ENCODE data around the gene TRIM3.

- TF ChIP-seq BHLHE40 (IDR thresholded peaks at IDR 0.05; ENCODE audit: borderline replicate concordance) (no peak), FOXM1 (IDR thresholded peaks at IDR 0.05; ENCODE audit: borderline replicate concordance) (no peak), ARNT (IDR thresholded peaks at IDR 0.05) (no peak), SP1 (IDR thresholded peaks at IDR 0.05) (no peak), ELF4 (IDR thresholded peaks at IDR 0.05) (no peak), ZNF384 (IDR thresholded peaks at IDR 0.05) (no peak), TARDBP (IDR thresholded peaks at IDR 0.05) (no peak), FOXA1 (IDR thresholded peaks at IDR 0.05) (no peak), HDGF (IDR thresholded peaks at IDR 0.05; ENCODE audit: borderline replicate concordance) (no peak), NFRKB (IDR thresholded peaks at IDR 0.05) (no peak), LEF1 (IDR thresholded peaks at IDR 0.05; ENCODE audit: borderline replicate concordance) (no peak), FOXK2 (IDR thresholded peaks at IDR 0.05) (no peak), SUZ12 (IDR thresholded peaks at IDR 0.05) (no peak)
These were observed 24.4 kb upstream of the TRIM3 start for GRCh38 chr11:6498121-6498520.

Measured in HEK293T (cell line).